Measurements from ENCODE around the gene MROH2A.

Gene MROH2A

GRCh38 chr2:233801357-233802131 is 23.4 kb downstream of the MROH2A start:
- DNase-seq (ENCODE audit: low spot score), result no peak

GRCh38 chr2:233802132-233802815 is 24.1 kb downstream of the MROH2A start:
- DNase-seq (ENCODE audit: low spot score), result no peak

- no peak for DNase-seq (ENCODE audit: low spot score)
Measured at GRCh38 chr2:233803292-233803911, 25.3 kb downstream of the MROH2A start.

- DNase-seq (ENCODE audit: low spot score), result no peak
Measured at GRCh38 chr2:233803994-233804393, 25.9 kb downstream of the MROH2A start.

GRCh38 chr2:233807215-233807865 is 29.2 kb downstream of the MROH2A start:
- DNase-seq (ENCODE audit: low spot score), result no peak

GRCh38 chr2:233807966-233808935 is 30.1 kb downstream of the MROH2A start:
- no peak for DNase-seq (ENCODE audit: low spot score)

- no peak for DNase-seq (ENCODE audit: low spot score)
Measured at GRCh38 chr2:233810385-233810784, 32.3 kb downstream of the MROH2A start.

- no peak for DNase-seq (ENCODE audit: low spot score)
Measured at GRCh38 chr2:233811087-233811486, 33.0 kb downstream of the MROH2A start.

GRCh38 chr2:233811732-233812131 is 33.6 kb downstream of the MROH2A start:
- DNase-seq (ENCODE audit: low spot score), result no peak

GRCh38 chr2:233813236-233814055 is 35.3 kb downstream of the MROH2A start:
- no peak for DNase-seq (ENCODE audit: low spot score)

GRCh38 chr2:233814056-233814835 is 36.1 kb downstream of the MROH2A start:
- no peak for DNase-seq (ENCODE audit: low spot score)

- DNase-seq (ENCODE audit: low spot score), result no peak
Measured at GRCh38 chr2:233815861-233816260, 37.7 kb downstream of the MROH2A start.

- DNase-seq (ENCODE audit: low spot score), result no peak
Measured at GRCh38 chr2:233816334-233816733, 38.2 kb downstream of the MROH2A start.

- no peak for DNase-seq (ENCODE audit: low spot score)
Measured at GRCh38 chr2:233816771-233817170, 38.6 kb downstream of the MROH2A start.

- no peak for DNase-seq (ENCODE audit: low spot score)
Measured at GRCh38 chr2:233817361-233817911, 39.3 kb downstream of the MROH2A start.

GRCh38 chr2:233817995-233818638 is 40.0 kb downstream of the MROH2A start:
- DNase-seq (ENCODE audit: low spot score), result no peak

GRCh38 chr2:233818639-233819621 is 40.8 kb downstream of the MROH2A start:
- no peak for DNase-seq (ENCODE audit: low spot score)
